Measurements from ENCODE around the gene PRTG. TPM values are rescaled to one million over a fixed set of nuclear protein-coding genes. Genes with fewer than 3 reads are reported as not detected.

The PRTG gene
- total and polyA plus RNA-seq, 2 experiments from 2014 or later: under 0.01 TPM; not detected in 1

GRCh38 chr15:55673287-55673686 lies 69.7 kb downstream of the PRTG start:
- no peaks in the 10 kb centered on the region for H3K9me3 ChIP-seq (ENCODE audit: low read depth)
- H3K79me2 ChIP-seq (ENCODE audit: insufficient read depth): no peaks in the 10 kb centered on the region
- no peak overlapping the region for H3K4me3 ChIP-seq
- in situ Hi-C loops (cut with MboI): no loop called here
- H3K4me1 ChIP-seq (ENCODE audit: insufficient read depth): no peaks in the 10 kb centered on the region
- H4K20me1 ChIP-seq (ENCODE audit: insufficient read depth): no peaks in the 10 kb centered on the region
- no peaks in the 10 kb centered on the region for H3K9me2 ChIP-seq (ENCODE audit: insufficient read depth)
- no peaks in the 10 kb centered on the region for H3F3A ChIP-seq (ENCODE audit: insufficient read depth)
- H3K9ac ChIP-seq: no peak overlapping the region
- H3K27me3 ChIP-seq (replicated peaks; ENCODE audit: insufficient read depth): no peaks in the 10 kb centered on the region
- WGBS, 2 experiments (ENCODE audit: low coverage in 1 of 2, low lambda C conversion rate in 2 of 2, missing lambda C conversion rate in 2 of 2): 86 to 88% methylated on average over 10 of the region's 10 CpGs
- H3K36me3 ChIP-seq (ENCODE audit: low read depth): no peaks in the 10 kb centered on the region
- no peak overlapping the region for H2AFZ ChIP-seq
- H3K4me2 ChIP-seq (ENCODE audit: unreplicated experiment): no peak overlapping the region
- no peak overlapping the region for H3K27ac ChIP-seq
- TF ChIP-seq EZH2phosphoT487 (IDR thresholded peaks at IDR 0.05; ENCODE audit: insufficient read depth, low read depth): no peak
- no peak for TF ChIP-seq EZH2 (IDR thresholded peaks at IDR 0.05; ENCODE audit: insufficient read depth, poor library complexity, severe bottlenecking)
- no peak for DNase-seq

- H3K27ac ChIP-seq: no peak overlapping the region
- H3K9me3 ChIP-seq (ENCODE audit: low read depth): no peaks in the 10 kb centered on the region
- no peaks in the 10 kb centered on the region for H3K9me2 ChIP-seq (ENCODE audit: insufficient read depth)
- in situ Hi-C loops (cut with MboI): no loop called here
- H3K4me2 ChIP-seq (ENCODE audit: unreplicated experiment): no peak overlapping the region
- H3K36me3 ChIP-seq (ENCODE audit: low read depth): no peaks in the 10 kb centered on the region
- WGBS, 2 experiments (ENCODE audit: low coverage in 1 of 2, low lambda C conversion rate in 2 of 2, missing lambda C conversion rate in 2 of 2): 20 to 25% methylated on average over 3 of the region's 3 CpGs
- no peak for DNase-seq
- H4K20me1 ChIP-seq (ENCODE audit: insufficient read depth): no peaks in the 10 kb centered on the region
- no peak overlapping the region for H3K4me3 ChIP-seq
- H3K27me3 ChIP-seq (replicated peaks; ENCODE audit: insufficient read depth): no peaks in the 10 kb centered on the region
- H3K9ac ChIP-seq: no peak overlapping the region
- no peak overlapping the region for H2AFZ ChIP-seq
- no peaks in the 10 kb centered on the region for H3K4me1 ChIP-seq (ENCODE audit: insufficient read depth)
- no peak for TF ChIP-seq EZH2phosphoT487 (IDR thresholded peaks at IDR 0.05; ENCODE audit: insufficient read depth, low read depth)
- no peaks in the 10 kb centered on the region for H3F3A ChIP-seq (ENCODE audit: insufficient read depth)
- no peaks in the 10 kb centered on the region for H3K79me2 ChIP-seq (ENCODE audit: insufficient read depth)
Measured at GRCh38 chr15:55669270-55669669, 73.7 kb downstream of the PRTG start.

GRCh38 chr15:55665605-55666227 lies 77.2 kb downstream of the PRTG start:
- H3K4me1 ChIP-seq (ENCODE audit: insufficient read depth): no peaks in the 10 kb centered on the region
- no peak overlapping the region for H3K9ac ChIP-seq
- no peaks in the 10 kb centered on the region for H3K79me2 ChIP-seq (ENCODE audit: insufficient read depth)
- no peak overlapping the region for H3K4me3 ChIP-seq
- no peak for TF ChIP-seq EZH2phosphoT487 (IDR thresholded peaks at IDR 0.05; ENCODE audit: insufficient read depth, low read depth)
- TF ChIP-seq EZH2 (IDR thresholded peaks at IDR 0.05; ENCODE audit: insufficient read depth, poor library complexity, severe bottlenecking): no peak
- no peak overlapping the region for H3K27ac ChIP-seq
- H2AFZ ChIP-seq: no peak overlapping the region
- no peaks in the 10 kb centered on the region for H3K9me2 ChIP-seq (ENCODE audit: insufficient read depth)
- H3K27me3 ChIP-seq (replicated peaks; ENCODE audit: insufficient read depth): no peaks in the 10 kb centered on the region
- H3F3A ChIP-seq (ENCODE audit: insufficient read depth): no peaks in the 10 kb centered on the region
- no peak for DNase-seq
- H4K20me1 ChIP-seq (ENCODE audit: insufficient read depth): no peaks in the 10 kb centered on the region
- 49 to 59% methylated on average over 4 of the region's 4 CpGs for WGBS, 2 experiments (ENCODE audit: low coverage in 1 of 2, low lambda C conversion rate in 2 of 2, missing lambda C conversion rate in 2 of 2)
- in situ Hi-C loops (cut with MboI): no loop called here
- no peaks in the 10 kb centered on the region for H3K36me3 ChIP-seq (ENCODE audit: low read depth)
- H3K9me3 ChIP-seq (ENCODE audit: low read depth): no peaks in the 10 kb centered on the region
- no peak overlapping the region for H3K4me2 ChIP-seq (ENCODE audit: unreplicated experiment)

GRCh38 chr15:55661428-55661827 lies 81.5 kb downstream of the PRTG start:
- Histone ChIP-seq H3K79me2 (ENCODE audit: insufficient read depth) (no peaks in the 10 kb centered on the region), H3F3A (ENCODE audit: insufficient read depth) (no peaks in the 10 kb centered on the region), H3K36me3 (ENCODE audit: low read depth) (no peaks in the 10 kb centered on the region), H3K4me3 (no peak overlapping the region), H2AFZ (no peak overlapping the region), H3K4me2 (ENCODE audit: unreplicated experiment) (no peak overlapping the region), H3K27ac (no peak overlapping the region), H3K9ac (no peak overlapping the region), H4K20me1 (ENCODE audit: insufficient read depth) (no peaks in the 10 kb centered on the region), H3K9me3 (ENCODE audit: low read depth) (no peaks in the 10 kb centered on the region), H3K27me3 (replicated peaks; ENCODE audit: insufficient read depth) (no peaks in the 10 kb centered on the region), H3K9me2 (ENCODE audit: insufficient read depth) (no peaks in the 10 kb centered on the region), H3K4me1 (ENCODE audit: insufficient read depth) (no peaks in the 10 kb centered on the region)
- TF ChIP-seq EZH2phosphoT487 (IDR thresholded peaks at IDR 0.05; ENCODE audit: insufficient read depth, low read depth): no peak
- TF ChIP-seq EZH2 (IDR thresholded peaks at IDR 0.05; ENCODE audit: insufficient read depth, poor library complexity, severe bottlenecking): no peak
- DNase-seq: no peak
- in situ Hi-C loops (cut with MboI): no loop called here

- Histone ChIP-seq H2AFZ (0 out of 2 replicates have a peak overlapping the region, but pooled peaks have one; percentile 16), H3K9me2 (ENCODE audit: insufficient read depth) (no peaks in the 10 kb centered on the region), H3K9ac (no peak overlapping the region), H3K36me3 (ENCODE audit: low read depth) (no peaks in the 10 kb centered on the region), H3K9me3 (ENCODE audit: low read depth) (no peaks in the 10 kb centered on the region), H3K4me1 (ENCODE audit: insufficient read depth) (no peaks in the 10 kb centered on the region), H4K20me1 (ENCODE audit: insufficient read depth) (no peaks in the 10 kb centered on the region), H3K4me3 (no peak overlapping the region), H3K27ac (no peak overlapping the region), H3K4me2 (ENCODE audit: unreplicated experiment) (no peak overlapping the region), H3K79me2 (ENCODE audit: insufficient read depth) (no peaks in the 10 kb centered on the region), H3K27me3 (replicated peaks; ENCODE audit: insufficient read depth) (no peaks in the 10 kb centered on the region), H3F3A (ENCODE audit: insufficient read depth) (no peaks in the 10 kb centered on the region)
- no peak for TF ChIP-seq EZH2 (IDR thresholded peaks at IDR 0.05; ENCODE audit: insufficient read depth, poor library complexity, severe bottlenecking)
- TF ChIP-seq EZH2phosphoT487 (IDR thresholded peaks at IDR 0.05; ENCODE audit: insufficient read depth, low read depth): no peak
- WGBS, 2 experiments (ENCODE audit: low coverage in 1 of 2, low lambda C conversion rate in 2 of 2, missing lambda C conversion rate in 2 of 2): 71 to 74% methylated on average over 5 of the region's 5 CpGs
- DNase-seq: no peak
- in situ Hi-C loops (cut with MboI): no loop called here
Measured at GRCh38 chr15:55660153-55660552, 82.8 kb downstream of the PRTG start.

All from GM23248 (cell line).